ENCODE data around the gene INPP4B. TPM values are rescaled to one million over a fixed set of nuclear protein-coding genes. Genes with fewer than 3 reads are reported as not detected.

Gene INPP4B
- total RNA-seq = 39.4 TPM

- DNase-seq = peak; percentile 84
Measured at GRCh38 chr4:142846108-142846728, at the start of gene INPP4B. Gene INPP4B (minus strand): TSS chr4:142846301.

GRCh38 chr4:142893012-142893411, 46.9 kb upstream of the INPP4B start:
- no peak for DNase-seq

GRCh38 chr4:142886566-142886965, 40.5 kb upstream of the INPP4B start:
- DNase-seq = peak; percentile 43

GRCh38 chr4:142883040-142883832, 37.1 kb upstream of the INPP4B start:
- peak; percentile 38 for DNase-seq

GRCh38 chr4:142882159-142882558, 36.1 kb upstream of the INPP4B start:
- DNase-seq = no peak

GRCh38 chr4:142881331-142881730, 35.2 kb upstream of the INPP4B start:
- DNase-seq = no peak

- no peak for DNase-seq
Measured at GRCh38 chr4:142875117-142875516, 29.0 kb upstream of the INPP4B start.

- no peak for DNase-seq
Measured at GRCh38 chr4:142874684-142875083, 28.6 kb upstream of the INPP4B start.

- DNase-seq = no peak
Measured at GRCh38 chr4:142866685-142867084, 20.6 kb upstream of the INPP4B start.

GRCh38 chr4:142861351-142861750, 15.2 kb upstream of the INPP4B start:
- no peak for DNase-seq

- DNase-seq = no peak
Measured at GRCh38 chr4:142858965-142859364, 12.9 kb upstream of the INPP4B start.

GRCh38 chr4:142858446-142858845, 12.3 kb upstream of the INPP4B start:
- DNase-seq = no peak

- no peak for DNase-seq
Measured at GRCh38 chr4:142856576-142856975, 10.5 kb upstream of the INPP4B start.

- DNase-seq = no peak
Measured at GRCh38 chr4:142850478-142850877, 4.4 kb upstream of the INPP4B start.

GRCh38 chr4:142846729-142847596, 862 bp upstream of the INPP4B start:
- peak; percentile 59 for DNase-seq

- DNase-seq = peak; percentile 40
Measured at GRCh38 chr4:142845293-142846107, 601 bp downstream of the INPP4B start.

- DNase-seq = no peak
Measured at GRCh38 chr4:142844782-142845181, 1.3 kb downstream of the INPP4B start.

GRCh38 chr4:142840516-142841123, 5.5 kb downstream of the INPP4B start:
- DNase-seq = peak; percentile 72

GRCh38 chr4:142838778-142839177, 7.3 kb downstream of the INPP4B start:
- DNase-seq = no peak

- peak; percentile 54 for DNase-seq
Measured at GRCh38 chr4:142832022-142832421, 14.1 kb downstream of the INPP4B start.

GRCh38 chr4:142826503-142827241, 19.4 kb downstream of the INPP4B start:
- no peak for DNase-seq

Data from tongue (tissue), 2 donors.